Kidney glomerular epithelial cell (primary cell): ENCODE measurements around the gene ANO2.
"Not testable (repeated sequence)": the region's sequence is repeated elsewhere in the genome, so short reads cannot be mapped to it uniquely, and the experiment has no call there.

Source experiments
- DNase-seq: peaks from one replicate; lab custom pipeline; 2025; lab: John Stamatoyannopoulos, UW

ANO2 gene

DNA sequence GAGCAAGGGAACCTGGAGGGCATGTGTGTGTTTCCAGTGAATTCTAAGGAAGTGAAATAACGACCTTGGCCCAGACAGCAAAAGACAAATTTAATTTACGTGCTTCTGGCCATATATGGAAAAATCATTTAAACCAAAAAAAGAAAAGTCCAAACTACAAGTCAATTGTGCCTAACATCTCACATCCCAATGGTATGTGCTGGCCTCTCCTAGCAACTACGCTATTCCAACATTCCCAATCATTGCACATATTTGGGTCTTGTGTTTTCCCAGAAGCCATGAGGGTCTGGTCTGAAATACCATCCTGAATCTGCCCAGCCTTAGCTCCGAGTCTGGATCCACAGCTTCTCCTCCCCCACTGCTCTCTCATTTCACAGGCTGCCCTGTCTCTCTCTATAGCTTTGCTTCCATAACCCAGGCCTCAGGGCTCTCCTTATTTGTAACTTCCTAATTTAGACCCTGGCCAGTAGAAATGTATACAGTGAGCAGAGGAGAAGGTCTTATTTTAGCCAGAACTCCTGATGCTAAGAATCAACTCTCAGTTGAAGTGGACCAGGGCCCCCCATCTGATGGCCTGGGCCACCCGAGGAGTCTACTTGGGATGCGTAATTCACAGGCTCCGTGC lies 224.6 kb downstream of the ANO2 start:
- no peak for DNase-seq

DNA sequence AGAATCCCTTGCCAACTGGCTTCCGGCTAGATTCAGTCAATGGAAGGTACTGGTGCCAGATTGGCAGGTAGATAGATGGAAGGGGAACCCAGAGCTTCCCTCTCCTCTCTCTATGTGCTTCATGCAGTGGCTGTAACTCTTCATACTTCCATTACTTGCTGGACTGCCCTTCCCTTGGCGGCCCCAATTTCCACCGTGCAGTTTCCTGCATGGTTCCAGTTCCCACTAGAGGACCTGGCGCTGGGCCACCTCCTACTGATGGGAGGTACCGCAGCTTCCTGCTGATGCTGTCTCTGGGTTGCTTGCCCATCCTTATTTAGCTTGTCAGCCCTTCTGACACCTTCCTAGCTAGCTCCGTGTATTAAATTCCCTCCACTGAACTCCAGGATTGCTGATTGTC lies 226.4 kb downstream of the ANO2 start:
- no peak for DNase-seq

DNA sequence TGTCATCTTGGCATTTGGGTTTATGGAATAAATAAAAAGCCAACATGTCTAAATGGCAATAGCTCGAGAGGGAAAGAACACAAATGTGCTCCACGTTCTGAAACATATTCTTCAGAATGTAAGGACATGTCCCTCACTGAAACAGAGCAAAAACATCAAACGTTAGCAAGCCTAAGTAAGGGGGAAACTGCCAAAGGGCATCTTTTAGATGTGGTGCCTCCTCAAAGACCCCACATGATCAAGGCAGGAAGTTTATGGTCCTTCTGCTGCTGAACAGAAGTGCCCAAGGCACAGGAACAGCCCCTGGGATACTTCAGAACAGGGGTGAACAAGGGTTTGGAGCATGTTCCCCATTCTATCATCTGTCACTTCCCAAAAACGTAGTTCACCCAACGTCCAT lies 227.0 kb downstream of the ANO2 start:
- no peak for DNase-seq

DNA sequence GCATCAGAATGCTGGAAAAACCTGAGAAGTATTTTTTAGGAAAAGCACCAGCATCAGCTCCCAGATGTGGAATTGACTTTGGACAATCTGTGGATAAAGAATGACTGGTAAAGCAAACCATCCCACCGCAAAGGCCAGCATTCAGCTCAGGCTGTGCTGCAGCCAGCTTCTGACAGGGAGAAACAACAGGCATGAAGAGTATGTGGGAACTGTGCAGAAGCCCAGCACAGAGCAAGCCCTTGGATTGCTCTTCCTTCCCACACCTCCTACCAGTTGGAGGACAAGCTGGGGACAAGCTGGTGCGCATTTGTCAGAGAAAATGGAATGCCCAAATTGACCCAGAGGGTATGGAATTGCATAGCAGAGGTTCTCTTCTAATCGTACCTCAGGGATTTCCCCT lies 228.1 kb downstream of the ANO2 start:
- DNase-seq = no peak

DNA sequence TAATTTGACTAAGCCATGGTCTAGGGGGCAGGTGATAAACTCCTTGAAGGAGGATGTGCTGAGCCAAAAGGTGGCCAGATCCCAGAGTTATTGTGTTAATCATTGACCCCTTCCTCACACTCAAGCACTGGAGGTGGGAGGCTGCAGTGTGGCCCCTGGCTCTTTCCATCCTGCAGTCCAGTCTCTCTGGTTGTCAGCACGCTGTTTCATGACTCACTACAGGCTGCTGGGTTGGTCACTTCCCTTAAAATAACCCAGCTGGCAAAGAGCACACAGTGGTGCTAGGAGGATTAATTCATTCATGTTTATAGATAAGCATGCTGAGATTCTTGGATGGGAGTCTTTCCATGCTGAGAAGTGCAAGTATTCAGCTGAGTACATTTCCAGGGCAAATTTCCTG lies 228.9 kb downstream of the ANO2 start:
- no peak for DNase-seq

DNA sequence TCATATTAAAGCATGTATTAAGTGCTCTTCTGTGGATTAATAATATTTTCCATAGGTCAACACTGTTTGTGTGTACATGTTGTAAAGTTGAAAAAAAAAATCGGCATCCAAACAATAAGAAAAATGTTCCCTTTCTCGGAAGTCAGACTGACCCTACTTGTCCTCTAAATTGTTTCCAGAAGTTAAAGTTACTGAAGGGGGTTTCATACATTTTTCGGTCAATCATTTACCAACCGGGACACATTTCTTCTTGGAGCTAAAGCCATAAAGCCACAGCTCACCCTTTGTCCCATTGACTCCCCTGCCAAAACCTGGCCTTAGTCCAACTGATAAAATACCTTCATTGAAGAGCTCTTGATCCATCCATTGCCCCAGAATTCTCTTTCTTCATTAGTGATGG lies 230.0 kb downstream of the ANO2 start:
- no peak for DNase-seq

DNA sequence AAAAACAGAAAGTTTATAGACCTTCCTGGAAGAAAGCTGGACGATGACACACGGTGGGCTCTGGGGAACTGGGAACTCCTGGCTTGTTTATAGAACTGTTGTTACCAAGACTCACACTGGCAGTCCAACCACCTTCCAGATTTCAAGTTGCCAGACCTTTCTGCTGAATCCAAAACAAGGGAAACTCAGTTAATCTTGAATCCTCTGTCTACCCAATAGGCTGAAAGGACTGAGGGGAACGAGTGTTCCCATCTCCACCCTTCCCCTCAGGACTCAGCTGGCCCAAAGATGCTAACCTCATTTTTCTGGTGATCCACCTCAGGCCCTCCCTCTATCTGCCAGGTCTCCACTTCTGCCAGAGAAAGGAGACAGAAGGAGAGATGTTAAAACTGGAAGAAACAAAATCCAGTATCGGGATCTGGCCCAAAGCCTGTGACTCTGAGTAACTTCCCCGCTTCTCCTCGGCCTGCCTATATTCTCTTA lies 231.4 kb downstream of the ANO2 start:
- no peak for DNase-seq

DNA sequence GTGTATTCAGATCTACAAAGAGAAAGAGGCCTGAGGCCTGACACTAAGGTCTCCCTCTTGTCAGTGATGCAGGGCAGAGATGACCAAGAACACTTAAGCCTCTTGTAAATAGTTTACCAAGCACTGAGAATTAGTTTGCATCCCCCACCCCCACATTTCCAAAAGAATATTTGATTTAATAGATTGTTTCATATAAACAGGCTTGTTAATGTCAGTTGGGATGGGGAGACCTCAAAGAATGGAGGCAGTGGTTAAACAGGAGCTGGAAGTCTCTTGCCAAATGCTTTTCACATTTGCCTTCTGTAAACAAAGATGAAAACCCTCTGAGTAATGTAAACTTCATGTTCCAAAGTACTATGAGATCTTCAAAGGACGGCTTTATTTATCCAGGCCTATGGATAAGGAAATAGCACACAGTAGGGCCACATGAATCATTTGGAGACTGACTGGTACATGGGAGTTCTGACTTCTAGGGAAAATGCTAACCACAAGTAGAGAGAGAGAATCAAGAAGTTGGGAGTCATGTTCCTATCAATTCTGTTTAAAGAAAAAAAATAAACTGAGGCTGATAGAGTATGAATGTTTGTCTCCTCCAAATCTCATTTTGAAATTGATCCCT lies 234.7 kb downstream of the ANO2 start:
- no peak for DNase-seq

DNA sequence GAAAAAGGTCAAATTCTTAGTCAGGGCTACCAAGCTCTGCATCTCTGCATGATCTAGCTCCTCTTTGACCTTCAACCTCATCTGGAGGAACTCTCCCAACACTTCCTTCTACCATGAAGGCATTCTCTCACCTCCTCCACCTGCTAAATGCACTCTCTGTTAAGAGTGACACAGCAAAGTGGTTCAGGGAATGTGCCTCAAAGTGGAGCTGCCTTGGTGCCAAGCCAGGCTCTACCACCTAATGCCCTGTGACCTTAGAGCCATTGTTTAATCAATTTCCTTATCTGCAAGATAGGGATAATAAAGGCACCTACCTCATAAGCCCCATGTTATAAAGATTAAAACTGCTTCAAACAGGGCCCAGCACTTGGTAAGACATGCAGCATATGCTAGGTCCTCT lies 236.7 kb downstream of the ANO2 start:
- no peak for DNase-seq

DNA sequence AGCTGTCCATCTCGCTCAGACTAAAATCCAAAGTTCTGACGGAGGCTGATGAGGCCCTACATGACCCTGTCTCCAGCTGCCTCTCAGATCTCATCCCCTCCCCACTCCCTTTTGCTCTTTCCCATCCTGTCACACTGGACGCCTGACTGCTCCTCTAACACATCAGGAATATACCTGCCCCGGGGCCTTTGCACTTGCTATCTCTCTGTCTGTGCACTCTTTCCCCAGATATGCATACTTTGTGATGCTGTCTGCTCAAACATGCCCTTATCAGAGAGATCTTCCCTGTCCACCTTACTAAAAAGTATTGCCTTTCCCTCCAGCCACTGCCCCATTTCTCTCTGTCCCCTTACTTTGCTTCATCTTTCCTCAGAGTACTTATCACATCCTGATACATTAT lies 238.8 kb downstream of the ANO2 start:
- DNase-seq = no peak

DNA sequence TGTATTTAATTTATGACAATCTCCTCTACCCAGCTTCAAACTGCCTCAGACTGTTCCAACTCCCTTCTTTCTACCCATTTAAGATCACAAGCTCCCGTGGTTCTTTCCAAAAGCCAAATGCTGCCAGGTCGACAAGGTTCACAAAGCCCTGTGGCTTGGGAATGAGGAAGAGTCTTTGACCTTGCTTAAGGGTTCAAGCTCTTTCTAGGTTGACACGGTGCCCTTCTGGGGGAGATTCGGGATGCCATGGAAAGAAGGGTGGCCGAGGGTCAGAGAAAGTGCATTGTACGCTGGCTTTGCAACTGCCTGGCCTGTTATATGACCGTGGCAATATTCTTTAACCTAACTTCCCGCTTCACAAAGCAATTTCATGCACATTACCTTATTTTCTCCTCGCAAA lies 239.3 kb downstream of the ANO2 start:
- DNase-seq = no peak

DNA sequence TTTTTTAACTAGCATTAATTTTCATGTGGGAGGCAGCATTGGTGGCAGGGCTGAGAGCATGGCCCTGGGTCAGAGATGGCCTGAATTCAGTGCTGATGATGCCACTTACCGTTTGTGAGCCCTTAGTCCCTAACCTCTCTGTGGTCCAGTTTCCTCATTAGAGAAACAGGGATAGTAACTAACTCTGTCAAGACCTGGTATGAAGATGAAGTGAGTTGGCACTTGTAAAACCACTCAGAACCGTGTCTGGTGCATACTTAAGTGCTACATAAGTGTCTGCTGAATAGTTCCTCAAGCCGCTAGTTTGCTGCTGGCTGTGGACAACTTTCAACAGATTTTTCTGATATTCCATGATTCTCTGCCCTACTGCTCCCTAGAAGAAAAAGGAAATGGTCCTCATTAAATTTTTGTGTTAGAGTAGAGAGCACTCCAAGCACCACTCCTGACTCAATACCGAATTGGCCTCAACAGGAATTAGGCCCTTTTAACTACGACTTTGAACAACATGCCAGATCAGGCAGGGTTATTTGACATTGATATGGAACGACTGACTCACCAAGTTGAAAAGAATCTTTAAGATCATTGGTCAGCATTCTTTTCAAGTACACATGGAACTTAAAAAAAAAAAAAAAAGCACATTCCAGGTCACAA lies 250.2 kb downstream of the ANO2 start:
- DNase-seq = no peak

DNA sequence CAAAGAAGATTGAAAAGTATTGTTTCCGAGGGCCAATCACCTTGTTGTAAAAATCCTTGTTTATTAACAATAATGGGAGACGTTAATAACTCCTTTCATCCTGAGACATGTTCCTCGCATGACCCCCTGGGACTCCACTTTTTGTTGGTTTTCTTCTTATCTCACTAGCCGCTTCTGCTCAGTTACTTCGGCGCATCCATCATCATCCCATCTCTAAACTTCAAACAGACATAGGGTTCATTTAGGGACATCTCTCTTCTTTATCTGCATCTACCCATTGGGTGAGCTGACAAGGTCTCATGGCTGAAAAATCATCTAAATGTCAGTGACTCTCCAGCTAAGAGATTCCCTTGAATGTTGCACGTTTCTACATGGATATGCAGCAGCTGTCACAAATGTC lies 252.2 kb downstream of the ANO2 start:
- no peak for DNase-seq

DNA sequence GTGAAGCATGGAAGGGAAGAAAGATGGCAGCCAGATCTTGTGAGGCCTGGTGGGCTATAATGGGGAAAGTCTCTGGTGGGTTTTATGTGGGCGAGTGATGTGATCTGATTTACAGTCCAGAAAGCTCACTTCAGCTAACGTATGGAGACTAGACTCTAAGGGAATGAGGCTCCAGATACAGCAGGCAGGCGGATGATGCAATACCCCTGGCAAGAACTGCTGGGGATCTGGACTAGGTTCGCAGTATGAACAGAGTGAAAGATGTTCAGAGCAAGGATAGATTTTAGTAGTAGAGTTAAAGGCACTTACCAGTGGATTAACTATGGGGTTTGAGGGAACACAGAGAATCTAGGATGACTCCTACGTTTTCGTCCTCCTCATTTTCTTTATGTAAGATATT lies 253.1 kb downstream of the ANO2 start:
- no peak for DNase-seq

DNA sequence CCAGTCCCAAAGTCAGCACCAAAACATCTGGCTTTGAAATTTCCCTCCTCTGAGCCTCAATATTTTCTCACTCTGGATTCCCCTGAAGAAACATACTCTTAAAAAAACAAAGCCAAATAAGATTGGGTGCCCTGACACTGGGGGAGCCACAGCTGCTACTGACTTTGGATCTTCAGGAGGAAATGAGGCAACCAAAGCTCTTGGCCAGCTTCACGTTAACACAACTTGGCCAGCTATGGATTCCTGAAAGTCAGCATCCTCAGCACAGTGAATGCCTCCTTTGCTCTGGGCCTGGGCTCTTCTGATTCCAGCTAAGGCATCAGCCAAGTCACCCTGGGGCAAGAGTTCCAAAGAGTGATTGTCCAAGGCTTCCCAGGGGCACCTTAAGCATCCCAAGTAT lies 254.8 kb downstream of the ANO2 start:
- DNase-seq = no peak

DNA sequence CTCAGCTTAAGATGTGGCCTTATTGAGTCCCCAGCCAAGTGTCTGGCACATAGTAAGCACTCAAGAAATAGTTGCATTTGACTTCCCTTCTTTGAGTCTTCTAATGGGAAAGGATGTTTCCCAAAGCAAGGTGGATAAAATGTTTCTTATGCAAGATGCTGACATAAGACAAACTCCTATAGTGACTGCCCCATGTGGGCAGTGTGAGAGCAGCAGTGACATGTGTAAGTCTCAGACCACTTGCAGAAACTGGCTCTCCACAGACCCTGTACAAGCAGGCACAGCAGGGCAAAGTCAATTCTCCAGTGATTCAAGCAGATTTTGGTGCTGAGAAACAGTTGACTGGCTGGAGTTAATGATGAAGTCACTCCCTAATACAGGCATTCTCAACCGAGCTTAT lies 255.3 kb downstream of the ANO2 start:
- DNase-seq = no peak

DNA sequence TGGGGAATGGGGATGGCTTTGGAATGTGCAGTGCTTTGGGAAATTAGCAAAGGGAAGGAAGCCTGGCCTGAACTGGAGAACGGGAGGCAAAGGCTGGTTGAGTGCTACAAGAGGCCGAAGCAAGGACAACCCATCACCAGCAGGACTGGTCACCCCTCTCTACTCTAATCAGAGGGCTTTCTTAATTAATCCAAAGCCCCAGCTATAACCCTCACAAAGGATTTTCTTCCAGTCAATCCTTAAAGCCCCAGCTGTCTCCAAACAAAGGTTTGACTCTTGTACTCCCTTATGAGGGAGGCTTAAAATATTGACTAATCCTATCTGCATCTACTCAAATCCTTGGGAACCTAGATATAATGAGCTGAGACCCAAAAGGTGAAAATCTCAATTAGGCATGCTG lies 256.8 kb downstream of the ANO2 start:
- DNase-seq = no peak

DNA sequence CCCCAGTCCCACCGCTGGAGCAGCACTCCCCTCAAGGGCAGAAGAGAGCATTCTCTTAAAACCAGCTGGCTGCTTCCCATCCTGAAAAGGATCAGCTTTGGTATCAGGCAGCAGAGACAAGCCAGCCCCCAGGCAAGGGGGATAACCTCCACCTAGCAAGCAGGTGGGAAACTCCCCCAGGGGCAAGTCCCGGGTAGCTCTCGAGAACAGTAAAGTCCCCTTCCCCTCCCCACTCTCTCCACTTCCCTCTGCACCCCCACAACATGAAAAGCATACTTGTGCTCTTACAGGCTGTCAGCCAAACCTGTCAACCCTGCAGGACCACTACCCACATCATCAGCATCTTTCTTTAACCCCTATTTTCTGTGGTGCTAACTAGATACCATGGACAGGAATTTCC lies 259.1 kb downstream of the ANO2 start:
- no peak for DNase-seq

DNA sequence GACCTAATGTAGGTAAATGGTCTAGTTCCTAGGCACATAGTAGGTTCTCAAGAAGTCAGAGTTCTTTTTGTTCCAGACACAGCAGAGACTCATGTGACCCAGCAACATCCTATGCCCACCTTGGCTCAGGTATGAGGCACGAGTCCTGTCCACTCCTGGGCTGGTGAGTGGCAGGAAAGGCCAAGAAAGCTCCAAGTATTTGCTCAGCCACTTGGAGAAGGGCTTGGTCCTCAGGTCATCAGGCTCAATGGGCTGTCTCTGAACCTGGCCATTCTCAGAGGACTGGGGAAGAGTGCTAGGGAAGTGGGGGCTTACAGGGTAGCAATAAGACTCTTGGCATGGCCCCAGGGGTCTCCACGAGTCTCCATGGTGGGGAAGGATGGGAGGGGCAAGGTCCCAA lies 260.1 kb downstream of the ANO2 start:
- DNase-seq = no peak

DNA sequence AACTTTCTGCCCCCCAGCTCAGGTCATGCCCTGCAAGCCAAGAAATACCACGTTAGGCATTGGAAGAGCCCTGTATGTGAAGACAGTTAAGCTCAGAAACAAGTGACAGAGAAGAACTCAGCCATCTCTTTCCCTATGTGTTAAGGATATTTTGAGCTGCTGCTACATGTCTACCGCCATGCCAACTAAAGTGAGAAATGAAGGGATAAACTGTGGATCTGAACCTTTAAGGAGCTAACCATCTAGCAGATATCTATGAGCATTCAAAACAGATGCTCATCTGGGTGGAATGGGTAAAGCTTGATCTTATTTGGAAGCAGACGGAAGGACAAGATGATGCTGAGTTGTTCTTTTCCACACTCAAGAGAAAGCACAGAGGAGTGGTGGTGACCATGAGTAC lies 262.5 kb downstream of the ANO2 start:
- no peak for DNase-seq

DNA sequence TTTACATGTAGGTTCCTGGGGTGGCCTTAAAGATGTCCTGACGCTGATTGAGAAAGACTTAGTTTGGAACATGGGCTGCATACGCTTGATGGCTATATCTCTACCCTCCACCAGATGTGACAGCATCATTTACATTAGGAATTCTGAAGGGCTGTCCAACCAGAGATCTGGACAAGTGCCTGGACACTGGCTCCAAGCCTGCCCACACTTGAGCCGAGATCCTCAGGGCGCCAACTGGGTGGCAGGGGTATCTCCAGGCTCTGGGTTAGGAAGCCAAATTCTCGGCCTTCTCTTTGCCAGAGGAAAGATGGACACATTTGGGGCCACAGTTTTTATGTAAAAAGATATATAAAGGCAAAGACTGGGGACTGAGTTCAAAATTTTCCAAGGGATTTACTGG lies 266.9 kb downstream of the ANO2 start:
- no peak for DNase-seq

DNA sequence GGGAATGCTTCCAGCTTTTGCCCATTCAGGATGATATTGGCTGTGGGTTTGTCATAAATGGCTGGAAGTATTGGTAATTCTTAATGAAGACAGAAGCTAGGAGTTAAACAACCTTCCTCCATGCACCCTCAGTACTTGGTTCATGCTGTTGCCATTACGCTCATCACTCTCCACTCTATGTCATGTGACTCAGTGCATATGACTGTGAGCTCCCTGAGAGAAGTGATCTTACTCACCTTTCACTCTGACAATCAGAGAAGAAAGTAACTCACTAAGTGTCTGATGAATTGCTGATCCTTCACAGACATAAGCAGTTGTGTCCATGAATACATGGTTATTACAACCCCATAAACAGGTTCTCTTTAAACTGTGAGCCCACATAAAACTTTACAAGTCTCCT lies 275.4 kb downstream of the ANO2 start:
- DNase-seq = not testable (repeated sequence)

DNA sequence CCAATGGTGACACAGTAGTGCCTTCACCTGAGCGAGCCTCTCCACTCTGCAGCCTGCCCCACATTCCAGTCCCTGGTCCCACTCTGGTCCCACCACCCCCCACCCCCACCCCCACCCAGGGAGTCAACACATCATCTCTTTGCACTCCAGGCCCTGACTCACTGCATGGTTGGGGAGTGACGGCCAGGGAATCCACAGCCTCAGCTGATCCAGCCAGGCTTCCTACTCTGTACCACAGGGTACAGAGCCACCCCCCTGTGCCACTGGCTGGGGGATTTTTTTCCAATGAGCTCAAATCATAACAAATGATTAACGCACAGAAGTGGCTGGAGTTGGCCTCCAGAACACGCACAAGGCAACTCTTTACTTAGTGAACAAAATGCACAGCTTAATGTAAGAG lies 279.4 kb downstream of the ANO2 start:
- DNase-seq = no peak

DNA sequence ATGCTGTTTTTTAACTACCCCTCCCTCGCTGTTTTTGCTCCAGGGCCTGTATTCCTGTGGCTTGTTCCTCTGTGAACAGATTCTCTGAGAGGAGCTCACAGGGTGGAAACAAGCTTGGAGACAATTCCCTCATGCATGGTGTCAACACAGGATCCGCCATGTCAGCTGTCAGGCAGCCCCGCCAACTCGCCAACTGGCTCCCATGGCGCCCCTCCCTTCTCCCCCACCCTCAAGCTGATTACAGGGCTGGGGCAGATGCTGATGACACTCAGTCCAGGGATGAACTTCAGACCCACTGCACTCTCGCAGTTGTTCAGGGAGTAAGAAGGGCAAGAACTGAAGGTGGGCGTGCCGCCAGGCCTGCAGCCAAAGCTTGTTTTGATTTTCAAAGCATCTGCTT lies 283.2 kb downstream of the ANO2 start:
- DNase-seq = no peak
